ENCODE results near the gene PALD1.

DNA sequence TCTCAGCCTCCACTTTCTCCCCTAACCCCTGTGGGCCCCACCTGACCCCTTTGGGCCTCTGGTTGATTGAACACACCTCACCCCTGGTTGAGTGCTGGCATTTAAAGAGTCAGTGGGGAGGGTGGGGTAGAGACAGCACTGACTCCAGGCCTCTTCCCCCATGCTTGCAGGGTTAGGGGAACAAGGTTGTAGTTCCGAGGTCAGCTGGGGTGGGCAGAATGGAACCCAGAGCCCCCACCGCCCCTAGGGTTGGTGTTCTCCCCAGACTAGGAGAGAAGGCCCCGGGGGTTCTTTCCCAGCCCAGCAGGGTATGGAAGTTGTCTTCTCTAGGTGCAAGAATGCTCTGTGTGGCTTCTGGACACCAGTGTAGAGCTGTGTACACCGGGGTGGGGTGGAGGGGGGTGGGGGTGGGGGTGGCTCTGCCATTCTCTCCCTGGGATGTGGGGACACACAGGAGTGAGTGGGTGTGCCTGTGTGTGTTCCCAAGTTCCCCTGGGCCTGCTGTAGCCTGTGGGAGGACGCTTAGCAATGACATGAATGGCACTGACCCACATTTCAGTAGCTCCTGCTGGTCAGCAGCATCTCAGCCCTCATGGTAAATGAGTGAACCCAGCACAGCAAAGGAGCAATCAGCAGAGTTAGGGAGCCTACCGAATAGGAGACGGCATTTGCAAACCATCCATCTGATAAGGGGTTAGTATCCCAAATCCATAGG lies 90.4 kb downstream of the PALD1 start:
- TF ChIP-seq, protein P1, sequence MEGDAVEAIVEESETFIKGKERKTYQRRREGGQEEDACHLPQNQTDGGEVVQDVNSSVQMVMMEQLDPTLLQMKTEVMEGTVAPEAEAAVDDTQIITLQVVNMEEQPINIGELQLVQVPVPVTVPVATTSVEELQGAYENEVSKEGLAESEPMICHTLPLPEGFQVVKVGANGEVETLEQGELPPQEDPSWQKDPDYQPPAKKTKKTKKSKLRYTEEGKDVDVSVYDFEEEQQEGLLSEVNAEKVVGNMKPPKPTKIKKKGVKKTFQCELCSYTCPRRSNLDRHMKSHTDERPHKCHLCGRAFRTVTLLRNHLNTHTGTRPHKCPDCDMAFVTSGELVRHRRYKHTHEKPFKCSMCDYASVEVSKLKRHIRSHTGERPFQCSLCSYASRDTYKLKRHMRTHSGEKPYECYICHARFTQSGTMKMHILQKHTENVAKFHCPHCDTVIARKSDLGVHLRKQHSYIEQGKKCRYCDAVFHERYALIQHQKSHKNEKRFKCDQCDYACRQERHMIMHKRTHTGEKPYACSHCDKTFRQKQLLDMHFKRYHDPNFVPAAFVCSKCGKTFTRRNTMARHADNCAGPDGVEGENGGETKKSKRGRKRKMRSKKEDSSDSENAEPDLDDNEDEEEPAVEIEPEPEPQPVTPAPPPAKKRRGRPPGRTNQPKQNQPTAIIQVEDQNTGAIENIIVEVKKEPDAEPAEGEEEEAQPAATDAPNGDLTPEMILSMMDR (IDR thresholded peaks at IDR 0.05), result no peak
- no peak for TF ChIP-seq EZH2 (IDR thresholded peaks at IDR 0.05)

All from neural progenitor cell (in vitro differentiated cells).